ENCODE data around the gene PLCB4.

PLCB4 gene

DNA sequence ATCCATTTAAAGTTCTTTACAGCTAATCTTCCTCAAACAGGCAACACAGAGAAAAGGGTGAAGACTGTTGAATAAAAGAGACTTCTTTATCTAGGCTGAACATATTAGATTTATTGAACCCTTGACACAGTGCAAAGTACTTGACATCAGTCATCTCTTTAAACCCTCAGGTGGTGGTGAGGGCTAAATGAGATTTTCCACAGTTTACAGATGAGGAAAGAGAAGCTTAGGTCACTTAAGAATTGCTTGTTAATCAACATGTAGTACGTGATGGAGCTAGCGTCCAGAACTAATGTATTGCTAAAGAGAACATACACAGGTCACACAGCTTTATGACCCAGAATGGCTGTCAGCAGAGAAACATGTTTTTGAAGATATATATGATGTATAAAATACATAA lies 252.1 kb downstream of the PLCB4 start:
- Histone ChIP-seq H3K36me3 (ENCODE audit: control insufficient read depth in 2 of 2, insufficient read depth in 1 of 2, low read length in 2 of 2) (no peaks in the 10 kb centered on the region), H3K27ac (ENCODE audit: extremely low read depth, low read depth, low read length) (no peak overlapping the region), H3K9me3 (ENCODE audit: control insufficient read depth, insufficient read depth, low read depth, low read length) (no peaks in the 10 kb centered on the region), H3K4me3 (ENCODE audit: low read depth, low read length) (no peak overlapping the region), H3K4me1 (ENCODE audit: control insufficient read depth, insufficient read depth, low read length) (no peaks in the 10 kb centered on the region)
- TF ChIP-seq ZNF768 (tag by site-specific recombination; IDR thresholded peaks at IDR 0.05) (no peak), KLF9 (tag by site-specific recombination; IDR thresholded peaks at IDR 0.05; ENCODE audit: low read depth) (no peak), WT1 (tag by site-specific recombination; IDR thresholded peaks at IDR 0.05) (no peak), ZNF211 (tag by site-specific recombination; IDR thresholded peaks at IDR 0.05; ENCODE audit: low read depth) (no peak), ZNF24 (tag by site-specific recombination; IDR thresholded peaks at IDR 0.05) (no peak)
- TF ChIP-seq, protein P1, sequence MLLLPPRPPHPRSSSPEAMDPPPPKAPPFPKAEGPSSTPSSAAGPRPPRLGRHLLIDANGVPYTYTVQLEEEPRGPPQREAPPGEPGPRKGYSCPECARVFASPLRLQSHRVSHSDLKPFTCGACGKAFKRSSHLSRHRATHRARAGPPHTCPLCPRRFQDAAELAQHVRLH (tag by site-specific recombination; IDR thresholded peaks at IDR 0.05) = no peak
- ChIA-PET CTCF (interaction anchor here (1.2 kb wide), 1 partner anchor 17 kb away, joined by 4 read pairs; no protein-coding TSS in a partner anchor), POLR2A (no interaction called here)

DNA sequence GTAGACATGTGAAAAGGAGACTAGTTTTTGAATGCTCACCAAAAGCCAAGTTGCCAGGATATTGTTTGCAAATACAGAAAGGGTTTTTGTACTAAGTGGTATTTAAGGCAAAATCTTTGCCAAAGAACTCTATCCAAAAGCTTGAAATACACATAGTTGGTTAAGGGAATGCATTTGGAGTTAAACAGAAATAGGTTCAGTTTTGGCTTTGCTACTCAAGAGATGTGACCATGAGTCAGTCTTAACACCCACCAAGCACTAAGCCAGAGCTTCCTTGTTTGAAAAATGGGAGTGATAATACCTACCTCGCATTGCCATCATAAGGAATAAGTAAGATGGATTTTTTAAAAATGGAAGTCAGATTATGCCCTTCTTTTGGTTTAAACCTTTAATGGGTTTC lies 253.8 kb downstream of the PLCB4 start:
- Histone ChIP-seq H3K36me3 (ENCODE audit: control insufficient read depth in 2 of 2, insufficient read depth in 1 of 2, low read length in 2 of 2) (no peaks in the 10 kb centered on the region), H3K4me1 (ENCODE audit: control insufficient read depth, insufficient read depth, low read length) (no peaks in the 10 kb centered on the region), H3K9me3 (ENCODE audit: control insufficient read depth, insufficient read depth, low read depth, low read length) (no peaks in the 10 kb centered on the region), H3K27ac (ENCODE audit: extremely low read depth, low read depth, low read length) (no peak overlapping the region), H3K4me3 (ENCODE audit: low read depth, low read length) (no peak overlapping the region)
- CTCF ChIA-PET = no interaction called here
- POLR2A ChIA-PET = no interaction called here
- TF ChIP-seq ZNF221 (tag by site-specific recombination; IDR thresholded peaks at IDR 0.05; ENCODE audit: borderline replicate concordance) (no peak), ZNF621 (tag by site-specific recombination; IDR thresholded peaks at IDR 0.05) (no peak), ZNF350 (tag by site-specific recombination; IDR thresholded peaks at IDR 0.05) (no peak), ZNF529 (tag by site-specific recombination; IDR thresholded peaks at IDR 0.05; ENCODE audit: insufficient replicate concordance) (no peak), IKZF3 (tag by site-specific recombination; IDR thresholded peaks at IDR 0.05) (no peak), ZNF211 (tag by site-specific recombination; IDR thresholded peaks at IDR 0.05; ENCODE audit: low read depth) (no peak), FEZF1 (tag by site-specific recombination; IDR thresholded peaks at IDR 0.05) (no peak), ZNF792 (tag by site-specific recombination; IDR thresholded peaks at IDR 0.05) (no peak), ZFP37 (tag by site-specific recombination; IDR thresholded peaks at IDR 0.05) (no peak), ZNF138 (tag by site-specific recombination; IDR thresholded peaks at IDR 0.05; ENCODE audit: borderline replicate concordance) (no peak), ZNF747 (tag by site-specific recombination; IDR thresholded peaks at IDR 0.05) (no peak)
- TF ChIP-seq, protein P2, sequence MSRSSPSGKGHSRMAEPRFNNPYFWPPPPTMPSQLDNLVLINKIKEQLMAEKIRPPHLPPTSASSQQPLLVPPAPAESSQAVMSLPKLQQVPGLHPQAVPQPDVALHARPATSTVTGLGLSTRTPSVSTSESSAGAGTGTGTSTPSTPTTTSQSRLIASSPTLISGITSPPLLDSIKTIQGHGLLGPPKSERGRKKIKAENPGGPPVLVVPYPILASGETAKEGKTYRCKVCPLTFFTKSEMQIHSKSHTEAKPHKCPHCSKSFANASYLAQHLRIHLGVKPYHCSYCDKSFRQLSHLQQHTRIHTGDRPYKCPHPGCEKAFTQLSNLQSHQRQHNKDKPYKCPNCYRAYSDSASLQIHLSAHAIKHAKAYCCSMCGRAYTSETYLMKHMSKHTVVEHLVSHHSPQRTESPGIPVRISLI (tag by site-specific recombination; IDR thresholded peaks at IDR 0.05) = no peak
- TF ChIP-seq, protein P3, sequence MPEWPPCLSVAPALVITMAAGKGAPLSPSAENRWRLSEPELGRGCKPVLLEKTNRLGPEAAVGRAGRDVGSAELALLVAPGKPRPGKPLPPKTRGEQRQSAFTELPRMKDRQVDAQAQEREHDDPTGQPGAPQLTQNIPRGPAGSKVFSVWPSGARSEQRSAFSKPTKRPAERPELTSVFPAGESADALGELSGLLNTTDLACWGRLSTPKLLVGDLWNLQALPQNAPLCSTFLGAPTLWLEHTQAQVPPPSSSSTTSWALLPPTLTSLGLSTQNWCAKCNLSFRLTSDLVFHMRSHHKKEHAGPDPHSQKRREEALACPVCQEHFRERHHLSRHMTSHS (tag by site-specific recombination; IDR thresholded peaks at IDR 0.05) = no peak
- TF ChIP-seq, protein P4, sequence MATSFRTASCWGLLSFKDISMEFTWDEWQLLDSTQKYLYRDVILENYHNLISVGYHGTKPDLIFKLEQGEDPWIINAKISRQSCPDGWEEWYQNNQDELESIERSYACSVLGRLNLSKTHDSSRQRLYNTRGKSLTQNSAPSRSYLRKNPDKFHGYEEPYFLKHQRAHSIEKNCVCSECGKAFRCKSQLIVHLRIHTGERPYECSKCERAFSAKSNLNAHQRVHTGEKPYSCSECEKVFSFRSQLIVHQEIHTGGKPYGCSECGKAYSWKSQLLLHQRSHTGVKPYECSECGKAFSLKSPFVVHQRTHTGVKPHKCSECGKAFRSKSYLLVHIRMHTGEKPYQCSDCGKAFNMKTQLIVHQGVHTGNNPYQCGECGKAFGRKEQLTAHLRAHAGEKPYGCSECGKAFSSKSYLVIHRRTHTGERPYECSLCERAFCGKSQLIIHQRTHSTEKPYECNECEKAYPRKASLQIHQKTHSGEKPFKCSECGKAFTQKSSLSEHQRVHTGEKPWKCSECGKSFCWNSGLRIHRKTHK (tag by site-specific recombination; IDR thresholded peaks at IDR 0.05) = no peak

DNA sequence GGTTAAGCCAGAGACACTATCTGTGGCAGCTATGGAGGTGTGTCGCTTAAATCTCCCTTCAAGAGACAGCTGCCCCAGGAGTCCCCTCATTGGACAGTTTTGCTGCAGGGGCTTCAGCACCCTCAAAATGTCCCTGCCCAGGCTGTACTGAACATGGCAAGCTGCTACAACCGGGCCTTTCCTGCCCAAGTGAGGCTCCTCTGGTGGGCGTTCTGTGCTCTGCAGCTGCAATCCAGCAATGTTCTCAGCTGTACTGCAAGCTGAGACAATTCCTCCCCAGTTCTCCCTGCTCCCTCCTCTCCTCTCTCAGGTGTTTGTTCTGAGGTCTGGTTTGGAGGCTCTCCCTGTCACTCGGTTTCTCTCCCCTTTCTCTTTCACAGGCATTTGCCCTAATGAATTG lies 254.7 kb downstream of the PLCB4 start:
- no peak overlapping the region for H3K27ac ChIP-seq (ENCODE audit: extremely low read depth, low read depth, low read length)
- CTCF ChIA-PET = no interaction called here
- H3K9me3 ChIP-seq (ENCODE audit: control insufficient read depth, insufficient read depth, low read depth, low read length) = no peaks in the 10 kb centered on the region
- H3K4me1 ChIP-seq (ENCODE audit: control insufficient read depth, insufficient read depth, low read length) = no peaks in the 10 kb centered on the region
- no peak overlapping the region for H3K4me3 ChIP-seq (ENCODE audit: low read depth, low read length)
- H3K36me3 ChIP-seq (ENCODE audit: control insufficient read depth in 2 of 2, insufficient read depth in 1 of 2, low read length in 2 of 2) = no peaks in the 10 kb centered on the region
- TF ChIP-seq ZNF23 (tag by site-specific recombination; IDR thresholded peaks at IDR 0.05; ENCODE audit: borderline replicate concordance) (no peak), ZNF292 (tag by site-specific recombination; IDR thresholded peaks at IDR 0.05; ENCODE audit: borderline replicate concordance, low read depth) (no peak), GLI4 (tag by site-specific recombination; IDR thresholded peaks at IDR 0.05) (no peak), ZNF311 (tag by site-specific recombination; IDR thresholded peaks at IDR 0.05; ENCODE audit: borderline replicate concordance) (no peak)
- POLR2A ChIA-PET = no interaction called here

All from HEK293 (cell line).